Measurements from ENCODE around the gene RHBDF2.

GRCh38 chr17:76466775-76467130 is 34.5 kb downstream of the RHBDF2 start:
- TF ChIP-seq POLR2A (IDR thresholded peaks at IDR 0.05; ENCODE audit: low read length), result no peak
- TF ChIP-seq GATA1 (IDR thresholded peaks at IDR 0.05; ENCODE audit: low read depth, low read length), result no peak

Measured in erythroblast (primary cell).